ENCODE results near the gene ITLN1. TPM values are rescaled to one million over a fixed set of nuclear protein-coding genes. Genes with fewer than 3 reads are reported as not detected.
"Not testable (repeated sequence)": the region's sequence is repeated elsewhere in the genome, so short reads cannot be mapped to it uniquely, and the experiment has no call there.

Gene ITLN1
- total RNA-seq, 1 experiment from 2014 or later: not detected

DNA sequence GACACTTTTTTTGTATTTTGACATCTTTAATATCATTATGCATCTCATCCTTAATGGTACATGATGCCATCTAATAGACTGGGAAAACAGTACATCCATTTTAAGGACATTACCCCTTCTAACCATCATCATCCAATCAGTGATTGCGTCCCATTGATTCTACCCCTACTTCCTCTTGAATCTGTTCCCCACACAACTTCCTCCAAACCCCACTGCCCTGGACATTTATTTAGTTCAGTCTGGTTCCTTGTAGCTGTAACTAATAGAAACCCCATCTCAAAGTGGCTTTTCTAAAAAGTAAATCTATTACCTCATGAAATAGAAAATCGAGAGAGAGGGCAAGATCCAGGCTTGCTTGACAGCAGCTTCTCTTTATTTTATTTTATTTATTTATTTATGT lies 2.1 kb upstream of the ITLN1 start:
- POLR2A ChIA-PET: no interaction called here
- Mint-ChIP-seq H3K9me3 (ENCODE audit: unreplicated experiment) (no peaks in the 10 kb centered on the region), H3K27ac (ENCODE audit: low read depth, unreplicated experiment) (no peak overlapping the region), H3K4me1 (ENCODE audit: insufficient read depth, unreplicated experiment) (no peaks in the 10 kb centered on the region), H3K27me3 (ENCODE audit: insufficient read depth, unreplicated experiment) (no peaks in the 10 kb centered on the region), H3K4me3 (ENCODE audit: unreplicated experiment) (no peak overlapping the region), H3K36me3 (ENCODE audit: insufficient read depth, unreplicated experiment) (no peaks in the 10 kb centered on the region)
- TF ChIP-seq CTCF (IDR thresholded peaks at IDR 0.05; ENCODE audit: unreplicated experiment): no peak
- no peak for DNase-seq (ENCODE audit: unreplicated experiment)
- CTCF ChIA-PET: interaction anchor here (1.1 kb wide), 1 partner anchor 48 kb away, joined by 3 read pairs; no protein-coding TSS in a partner anchor
- intact Hi-C loops (cut with micrococcal nuclease): no loop called here
- no TSS peak for BruUV-seq (replicated peaks)

DNA sequence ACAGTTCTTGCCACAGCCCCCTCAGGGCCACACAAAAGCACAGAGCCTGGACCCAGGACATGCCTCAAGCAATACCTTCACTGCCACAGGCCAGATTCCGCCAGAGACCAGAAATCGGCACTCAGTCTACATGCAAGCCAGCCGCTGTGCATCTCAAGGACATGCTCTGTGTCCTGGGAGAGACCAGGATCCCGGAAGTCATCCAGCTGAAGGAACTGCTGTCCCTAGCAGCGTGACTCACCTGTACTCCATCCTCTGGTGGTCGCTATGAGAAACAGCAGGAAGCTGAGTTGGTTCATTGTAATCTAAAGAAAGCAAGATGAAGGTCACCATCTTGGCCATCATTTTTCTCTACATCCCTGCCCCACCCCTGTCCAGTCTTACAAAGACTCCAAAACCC lies 401 bp downstream of the ITLN1 start:
- DNase-seq (ENCODE audit: unreplicated experiment): no peak
- ChIA-PET CTCF (interaction anchor here (0.8 to 0.9 kb wide), 2 partner anchors 106 to 209 kb away, joined by 3 read pairs; no protein-coding TSS in a partner anchor), POLR2A (interaction anchor here (0.7 kb wide), 1 partner anchor 20 kb away, joined by 3 read pairs; no protein-coding TSS in a partner anchor)
- no TSS peak for BruUV-seq (replicated peaks)
- Mint-ChIP-seq H3K27me3 (ENCODE audit: insufficient read depth, unreplicated experiment) (no peaks in the 10 kb centered on the region), H3K4me1 (ENCODE audit: insufficient read depth, unreplicated experiment) (no peaks in the 10 kb centered on the region), H3K27ac (ENCODE audit: low read depth, unreplicated experiment) (no peak overlapping the region), H3K36me3 (ENCODE audit: insufficient read depth, unreplicated experiment) (no peaks in the 10 kb centered on the region), H3K4me3 (ENCODE audit: unreplicated experiment) (no peak overlapping the region), H3K9me3 (ENCODE audit: unreplicated experiment) (no peaks in the 10 kb centered on the region)
- intact Hi-C loops (cut with micrococcal nuclease): no loop called here
- TF ChIP-seq CTCF (IDR thresholded peaks at IDR 0.05; ENCODE audit: unreplicated experiment): no peak

DNA sequence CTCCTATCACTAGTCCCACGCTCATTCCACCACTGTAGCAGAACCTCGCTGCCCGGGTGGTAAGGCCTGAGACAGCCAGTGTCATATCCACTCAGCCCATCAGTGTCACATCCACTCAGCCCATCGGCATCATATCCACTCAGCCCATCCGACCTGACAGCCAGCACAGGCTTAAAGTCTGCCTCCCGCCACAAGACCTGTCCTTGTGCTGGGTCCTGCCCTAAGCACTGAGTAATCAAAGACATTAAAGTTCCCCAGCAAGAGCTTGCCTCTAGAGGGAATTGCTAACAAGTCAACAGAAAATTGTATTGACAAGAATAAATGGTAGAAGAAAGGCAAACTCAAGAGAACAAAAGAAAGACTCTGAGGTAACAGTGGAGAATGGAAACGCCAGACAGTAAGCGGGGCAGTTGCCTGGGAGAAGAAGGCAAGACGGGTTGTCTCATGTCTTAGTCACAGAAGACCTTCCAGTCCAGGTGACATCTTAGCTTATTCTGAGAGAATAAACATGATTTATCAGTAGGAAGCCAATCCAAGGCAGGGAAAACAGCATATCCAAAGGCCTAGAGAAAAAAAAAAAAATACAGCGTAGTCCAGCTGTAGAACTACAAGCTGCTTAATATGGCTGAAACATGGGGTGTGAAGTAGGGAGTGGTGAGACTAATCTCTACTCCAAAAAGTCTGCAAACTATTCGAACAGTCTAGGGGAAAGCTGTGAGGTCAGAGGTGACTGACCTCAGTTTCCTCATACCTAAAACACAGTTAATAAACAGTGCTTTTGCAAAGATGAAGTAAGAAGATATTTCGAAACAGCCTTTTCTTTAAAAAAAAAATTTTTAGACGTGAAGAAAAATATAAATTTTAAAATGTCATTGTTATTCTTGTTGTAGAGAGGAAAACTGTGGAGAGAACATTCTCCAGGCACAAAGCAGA lies 1.1 kb downstream of the ITLN1 start:
- H3K9me3 Mint-ChIP-seq (ENCODE audit: unreplicated experiment): no peaks in the 10 kb centered on the region
- H3K27me3 Mint-ChIP-seq (ENCODE audit: insufficient read depth, unreplicated experiment): no peaks in the 10 kb centered on the region
- H3K4me3 Mint-ChIP-seq (ENCODE audit: unreplicated experiment): no peak overlapping the region
- no TSS peak for BruUV-seq (replicated peaks)
- DNase-seq (ENCODE audit: unreplicated experiment): no peak
- TF ChIP-seq CTCF (IDR thresholded peaks at IDR 0.05; ENCODE audit: unreplicated experiment): no peak
- intact Hi-C loops (cut with micrococcal nuclease): no loop called here
- H3K27ac Mint-ChIP-seq (ENCODE audit: low read depth, unreplicated experiment): no peak overlapping the region
- H3K4me1 Mint-ChIP-seq (ENCODE audit: insufficient read depth, unreplicated experiment): no peaks in the 10 kb centered on the region
- no peaks in the 10 kb centered on the region for H3K36me3 Mint-ChIP-seq (ENCODE audit: insufficient read depth, unreplicated experiment)
- CTCF ChIA-PET: interaction anchor here (0.6 to 1.4 kb wide), 3 partner anchors 25 to 761 kb away, joined by 3 to 4 read pairs (median 3); no protein-coding TSS in a partner anchor
- POLR2A ChIA-PET: interaction anchor here (0.7 kb wide), 1 partner anchor 20 kb away, joined by 3 read pairs; no protein-coding TSS in a partner anchor

DNA sequence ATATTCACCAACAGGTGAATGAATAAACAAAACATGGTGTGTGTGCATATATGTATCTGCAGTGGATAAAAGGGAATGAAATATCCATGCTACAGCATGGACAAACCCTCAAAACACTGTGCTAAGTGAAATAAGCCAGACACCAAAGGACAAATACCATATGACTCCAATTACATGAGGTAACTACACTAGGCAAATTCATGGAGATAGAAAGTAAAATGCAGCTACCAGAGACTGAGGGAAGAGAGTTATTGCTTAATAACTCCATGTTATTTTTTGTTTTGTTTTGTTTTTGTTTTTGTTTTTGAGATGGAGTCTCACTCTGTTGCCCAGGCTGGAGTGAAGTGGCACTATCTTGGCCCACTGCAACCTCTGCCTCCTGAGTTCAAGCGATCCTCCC lies 2.4 kb downstream of the ITLN1 start:
- no peak for DNase-seq (ENCODE audit: unreplicated experiment)
- CTCF ChIA-PET: interaction anchor here (1.2 kb wide), 1 partner anchor 208 kb away, joined by 3 read pairs; no protein-coding TSS in a partner anchor
- TF ChIP-seq CTCF (IDR thresholded peaks at IDR 0.05; ENCODE audit: unreplicated experiment): no peak
- POLR2A ChIA-PET: no interaction called here
- Mint-ChIP-seq H3K4me1 (ENCODE audit: insufficient read depth, unreplicated experiment) (no peaks in the 10 kb centered on the region), H3K36me3 (ENCODE audit: insufficient read depth, unreplicated experiment) (no peaks in the 10 kb centered on the region), H3K4me3 (ENCODE audit: unreplicated experiment) (no peak overlapping the region), H3K27me3 (ENCODE audit: insufficient read depth, unreplicated experiment) (no peaks in the 10 kb centered on the region), H3K9me3 (ENCODE audit: unreplicated experiment) (no peaks in the 10 kb centered on the region), H3K27ac (ENCODE audit: low read depth, unreplicated experiment) (no peak overlapping the region)
- BruUV-seq (replicated peaks): no TSS peak
- intact Hi-C loops (cut with micrococcal nuclease): no loop called here

GRCh38 chr1:160881264-160881663 lies 3.7 kb downstream of the ITLN1 start:
- H3K4me3 Mint-ChIP-seq (ENCODE audit: unreplicated experiment); H3K9me3 Mint-ChIP-seq (ENCODE audit: unreplicated experiment); H3K36me3 Mint-ChIP-seq (ENCODE audit: insufficient read depth, unreplicated experiment); intact Hi-C loops (cut with micrococcal nuclease); H3K4me1 Mint-ChIP-seq (ENCODE audit: insufficient read depth, unreplicated experiment); BruUV-seq (replicated peaks); H3K27me3 Mint-ChIP-seq (ENCODE audit: insufficient read depth, unreplicated experiment); H3K27ac Mint-ChIP-seq (ENCODE audit: low read depth, unreplicated experiment); DNase-seq (ENCODE audit: unreplicated experiment): not testable (repeated sequence)
- POLR2A ChIA-PET: interaction anchor here (0.6 to 0.9 kb wide), 2 partner anchors 71 to 503 kb away, joined by 3 read pairs; no protein-coding TSS in a partner anchor
- CTCF ChIA-PET: interaction anchor here (0.6 to 1.1 kb wide), 3 partner anchors 15 to 161 kb away, joined by 3 to 5 read pairs (median 3); no protein-coding TSS in a partner anchor

Measured in MCF 10A (cell line).